ENCODE measurements around the gene RDH12. TPM values are rescaled to one million over a fixed set of nuclear protein-coding genes. Genes with fewer than 3 reads are reported as not detected.
A peak's percentile ranks its signal among the peaks of the same experiment; 100 is the strongest.
"Not testable (repeated sequence)": the region's sequence is repeated elsewhere in the genome, so short reads cannot be mapped to it uniquely, and the experiment has no call there.

Gene RDH12
- total RNA-seq, result not detected in 3 replicates
- long read RNA-seq, result 0 reads

DNA sequence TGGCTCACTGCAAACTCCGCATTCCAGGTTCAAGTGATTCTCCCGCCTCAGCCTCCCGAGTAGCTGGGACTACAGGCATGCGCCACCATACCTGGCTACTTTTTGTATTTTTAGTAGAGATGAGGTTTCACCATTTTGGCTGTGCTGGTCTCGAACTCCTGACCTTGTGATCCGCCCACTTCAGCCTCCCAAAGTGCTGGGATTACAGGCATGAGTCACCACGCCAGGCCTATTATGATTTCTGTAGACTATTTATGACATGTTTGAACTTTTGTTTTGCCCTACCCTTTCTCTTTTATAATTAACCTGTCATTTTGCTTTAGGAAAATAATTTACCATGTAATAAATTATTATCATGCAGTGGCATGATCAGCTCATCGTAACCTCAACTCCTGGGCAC lies at the start of gene RDH12:
RDH12 (plus strand) TSS at position 395 of the 400 bp plus-strand sequence. CDS start 20,757 bp downstream, outside the sequence.
- not testable (repeated sequence) for H3K4me3 Mint-ChIP-seq (ENCODE audit: unreplicated experiment); H3K4me1 Mint-ChIP-seq (ENCODE audit: low read depth); H3K27me3 Mint-ChIP-seq (ENCODE audit: low read depth); DNase-seq (ENCODE audit: low spot score); H3K36me3 Mint-ChIP-seq (ENCODE audit: low read depth); H3K9me3 Mint-ChIP-seq (ENCODE audit: low read depth)
- H3K27ac Mint-ChIP-seq (ENCODE audit: unreplicated experiment), result peak within 1 kb of the TSS; percentile 75

DNA sequence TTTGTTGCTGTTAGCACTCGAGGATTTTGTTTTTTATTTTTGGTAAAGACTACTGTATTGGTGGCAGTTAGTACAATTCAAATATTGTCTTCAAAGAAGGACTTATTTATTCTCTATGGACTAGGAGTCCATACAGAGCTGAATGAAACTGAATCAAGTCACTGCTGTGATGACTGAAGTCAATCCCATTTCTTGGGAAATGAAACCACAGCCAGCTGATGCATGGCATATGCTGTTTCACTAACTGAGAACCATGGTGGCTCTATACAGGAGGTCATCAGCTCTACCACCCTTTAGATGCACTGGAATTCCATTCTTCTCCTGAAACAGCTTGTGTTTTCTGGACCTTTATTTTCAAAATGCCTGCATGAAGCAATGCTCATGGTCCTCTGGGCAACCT lies 49.5 kb upstream of the RDH12 start:
- Mint-ChIP-seq H3K36me3 (ENCODE audit: low read depth) (peaks cover 33% of the 10 kb centered on the region), H3K4me1 (ENCODE audit: low read depth) (peaks cover 14% of the 10 kb centered on the region), H3K9me3 (ENCODE audit: low read depth) (no peaks in the 10 kb centered on the region), H3K4me3 (ENCODE audit: unreplicated experiment) (no peak overlapping the region), H3K27ac (ENCODE audit: unreplicated experiment) (no peak overlapping the region), H3K27me3 (ENCODE audit: low read depth) (no peaks in the 10 kb centered on the region)
- no peak for DNase-seq (ENCODE audit: low spot score)
- TF ChIP-seq, protein P1, sequence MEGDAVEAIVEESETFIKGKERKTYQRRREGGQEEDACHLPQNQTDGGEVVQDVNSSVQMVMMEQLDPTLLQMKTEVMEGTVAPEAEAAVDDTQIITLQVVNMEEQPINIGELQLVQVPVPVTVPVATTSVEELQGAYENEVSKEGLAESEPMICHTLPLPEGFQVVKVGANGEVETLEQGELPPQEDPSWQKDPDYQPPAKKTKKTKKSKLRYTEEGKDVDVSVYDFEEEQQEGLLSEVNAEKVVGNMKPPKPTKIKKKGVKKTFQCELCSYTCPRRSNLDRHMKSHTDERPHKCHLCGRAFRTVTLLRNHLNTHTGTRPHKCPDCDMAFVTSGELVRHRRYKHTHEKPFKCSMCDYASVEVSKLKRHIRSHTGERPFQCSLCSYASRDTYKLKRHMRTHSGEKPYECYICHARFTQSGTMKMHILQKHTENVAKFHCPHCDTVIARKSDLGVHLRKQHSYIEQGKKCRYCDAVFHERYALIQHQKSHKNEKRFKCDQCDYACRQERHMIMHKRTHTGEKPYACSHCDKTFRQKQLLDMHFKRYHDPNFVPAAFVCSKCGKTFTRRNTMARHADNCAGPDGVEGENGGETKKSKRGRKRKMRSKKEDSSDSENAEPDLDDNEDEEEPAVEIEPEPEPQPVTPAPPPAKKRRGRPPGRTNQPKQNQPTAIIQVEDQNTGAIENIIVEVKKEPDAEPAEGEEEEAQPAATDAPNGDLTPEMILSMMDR (IDR thresholded peaks at IDR 0.05), result no peak

DNA sequence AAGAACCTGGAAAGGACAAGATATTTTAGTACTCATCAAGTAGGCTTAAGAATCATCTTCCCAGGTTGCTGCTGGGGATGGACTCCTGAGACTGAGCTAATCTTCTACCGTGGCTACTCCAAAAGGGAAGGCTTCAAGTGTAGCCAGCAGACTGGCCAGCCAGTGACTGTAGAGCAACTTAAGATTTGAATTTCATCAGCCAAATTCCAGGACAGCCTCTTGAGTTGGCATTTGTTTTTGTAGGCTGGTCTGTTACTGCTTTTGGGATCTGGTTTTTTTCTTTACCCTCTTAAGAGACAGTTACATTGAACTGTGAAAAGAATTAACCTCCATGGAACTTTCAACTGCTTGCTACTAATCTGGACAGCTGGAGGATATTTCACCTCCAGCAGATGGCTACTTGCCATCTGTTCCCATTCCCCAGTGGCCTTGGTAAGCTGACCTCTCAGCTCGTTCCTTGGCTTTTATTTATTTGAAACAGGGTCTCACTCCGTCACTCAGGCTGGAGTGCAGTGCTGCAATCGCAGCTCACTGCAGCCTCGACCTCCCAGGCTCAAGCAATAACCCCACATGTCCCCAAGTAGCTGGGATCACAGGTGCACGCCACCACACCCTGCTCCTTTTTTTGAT lies 47.9 kb upstream of the RDH12 start:
- H3K36me3 Mint-ChIP-seq (ENCODE audit: low read depth), result peaks cover 39% of the 10 kb centered on the region
- DNase-seq (ENCODE audit: low spot score), result no peak
- no peaks in the 10 kb centered on the region for H3K9me3 Mint-ChIP-seq (ENCODE audit: low read depth)
- no peak overlapping the region for H3K4me3 Mint-ChIP-seq (ENCODE audit: unreplicated experiment)
- TF ChIP-seq, protein P1 (IDR thresholded peaks at IDR 0.05), result no peak
- H3K4me1 Mint-ChIP-seq (ENCODE audit: low read depth), result peaks cover 14% of the 10 kb centered on the region
- H3K27me3 Mint-ChIP-seq (ENCODE audit: low read depth), result no peaks in the 10 kb centered on the region
- H3K27ac Mint-ChIP-seq (ENCODE audit: unreplicated experiment), result peak overlapping the region; percentile 96

DNA sequence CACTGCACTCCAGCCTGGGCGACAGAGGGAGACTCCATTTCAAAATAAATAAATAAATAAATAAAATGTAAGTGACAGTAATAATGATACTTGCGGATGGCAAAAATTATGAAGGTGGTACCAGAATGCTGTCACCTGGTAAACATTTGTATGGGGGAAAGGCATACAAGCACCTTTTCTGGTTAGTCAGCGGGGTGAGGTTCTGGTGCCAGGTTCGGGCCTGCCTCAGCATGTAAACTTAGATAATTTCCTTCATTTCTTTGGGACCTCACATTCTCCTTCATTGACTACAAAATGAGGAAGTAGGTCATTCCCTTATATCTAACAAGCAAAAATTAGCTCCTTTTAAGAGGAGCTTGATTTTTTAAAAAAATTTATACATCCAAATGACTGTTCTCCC lies 38.1 kb upstream of the RDH12 start:
- Mint-ChIP-seq H3K27ac (ENCODE audit: unreplicated experiment) (no peak overlapping the region), H3K36me3 (ENCODE audit: low read depth) (peaks cover 2% of the 10 kb centered on the region), H3K27me3 (ENCODE audit: low read depth) (no peaks in the 10 kb centered on the region), H3K4me1 (ENCODE audit: low read depth) (peaks cover 21% of the 10 kb centered on the region), H3K4me3 (ENCODE audit: unreplicated experiment) (no peak overlapping the region), H3K9me3 (ENCODE audit: low read depth) (no peaks in the 10 kb centered on the region)
- DNase-seq (ENCODE audit: low spot score), result no peak
- TF ChIP-seq, protein P1 (IDR thresholded peaks at IDR 0.05), result no peak

DNA sequence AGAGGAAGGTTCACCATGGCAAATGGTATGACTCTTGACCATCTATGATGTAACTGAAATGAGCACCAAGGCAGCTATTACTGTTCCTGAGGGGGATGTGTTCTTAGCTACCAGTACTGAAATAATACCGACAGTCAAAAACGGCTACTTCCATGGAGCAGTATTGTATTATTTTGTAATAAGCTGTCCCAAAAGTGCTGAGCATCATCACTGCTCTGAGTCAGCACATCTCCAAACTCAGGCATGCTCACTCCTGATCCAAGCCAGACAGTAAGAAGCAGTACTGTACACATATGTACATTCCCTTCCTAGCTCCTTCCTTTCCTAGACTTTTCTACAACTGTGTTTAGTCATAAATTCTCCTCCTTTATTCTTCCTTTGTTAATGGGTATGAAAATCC lies 35.8 kb upstream of the RDH12 start:
- TF ChIP-seq, protein P1 (IDR thresholded peaks at IDR 0.05), result no peak
- DNase-seq (ENCODE audit: low spot score), result no peak
- H3K36me3 Mint-ChIP-seq (ENCODE audit: low read depth), result peaks cover 1% of the 10 kb centered on the region

More for the DNA sequence above, 35.8 kb upstream of the RDH12 start:
- Mint-ChIP-seq H3K4me1 (ENCODE audit: low read depth) (peaks cover 21% of the 10 kb centered on the region), H3K9me3 (ENCODE audit: low read depth) (no peaks in the 10 kb centered on the region), H3K27me3 (ENCODE audit: low read depth) (no peaks in the 10 kb centered on the region), H3K4me3 (ENCODE audit: unreplicated experiment) (no peak overlapping the region), H3K27ac (ENCODE audit: unreplicated experiment) (peak overlapping the region; percentile 80)

Measured in chondrocyte (in vitro differentiated cells).